Spleen (tissue), 11 donors: ENCODE data around the gene REEP3. TPM values are rescaled to one million over a fixed set of nuclear protein-coding genes. Genes with fewer than 3 reads are reported as not detected.
A peak's percentile ranks its signal among the peaks of the same experiment; 100 is the strongest.

Experiments used
- DNase-seq: peaks from one replicate; pipeline ENCODE4 v3.0.0-alpha.2; 2020
- H3K27ac ChIP-seq, 8 donors: fragments of 200-600 bp; sonication (generic) in 7 of 8; 1 replicate in 4 of 8; 2 replicates in 4 of 8; pipeline versions ENCODE4 v1.5.0 to v1.8.0; 2016 to 2021; ENCODE audit warnings: inconsistent platforms in 4 of 8, mild to moderate bottlenecking in 4 of 8, moderate library complexity in 1 of 8
- H3K27me3 ChIP-seq, 7 donors: fragments of 200-600 bp; sonication (generic) in 6 of 7; replicated peaks in 1 of 7; 1 replicate in 4 of 7; 2 replicates in 3 of 7; pipeline versions ENCODE4 v1.5.0 to v1.8.0; 2016 to 2021; ENCODE audit warnings: inconsistent platforms in 3 of 7, mild to moderate bottlenecking in 1 of 7
- H3K36me3 ChIP-seq, 6 donors: fragments of 200-600 bp; sonication (generic) in 5 of 6; 1 replicate in 4 of 6; 2 replicates in 2 of 6; pipeline versions ENCODE4 v1.5.0 to v1.8.0; 2016 to 2021; ENCODE audit warnings: inconsistent platforms in 2 of 6
- H3K4me1 ChIP-seq, 6 donors: fragments of 200-600 bp; sonication (generic) in 5 of 6; 1 replicate in 3 of 6; 2 replicates in 3 of 6; pipeline versions ENCODE4 v1.5.0 to v1.8.0; 2016 to 2021; ENCODE audit warnings: inconsistent platforms in 3 of 6
- H3K4me3 ChIP-seq, 8 donors: fragments of 200-600 bp; sonication (generic) in 7 of 8; 1 replicate in 4 of 8; 2 replicates in 4 of 8; pipeline versions ENCODE4 v1.5.0 to v1.8.0; 2016 to 2021; ENCODE audit warnings: inconsistent platforms in 4 of 8, mild to moderate bottlenecking in 4 of 8, moderate library complexity in 2 of 8
- H3K9me3 ChIP-seq, 8 donors: fragments of 200-600 bp; sonication (generic) in 7 of 8; 1 replicate in 4 of 8; 2 replicates in 4 of 8; pipeline versions ENCODE4 v1.5.0 to v1.8.0; 2016 to 2021; ENCODE audit warnings: inconsistent platforms in 4 of 8
- POLR2A ChIP-seq, 3 donors: fragments of 450-650 bp; IDR thresholded peaks; one replicate each; pipeline ENCODE4 v1.5.1; 2017; ENCODE audit warnings: antibody characterized with exemption in 3 of 3, mild to moderate bottlenecking in 1 of 3
- POLR2AphosphoS5 ChIP-seq, 3 donors: sonication (generic); formaldehyde crosslinking; IDR thresholded peaks; one replicate each; pipeline ENCODE4 v1.5.1; 2017; ENCODE audit warnings: antibody characterized with exemption in 3 of 3
- WGBS, 5 donors: extraction: QIAGEN DNeasy Blood & Tissue Kit in 3 of 5; methylation state at CpG; one replicate each; pipeline versions ENCODE4 v1.1.5 to v1.1.7; 2013 to 2018; 5-methylcytosine and 5-hydroxymethylcytosine counted together
- intact Hi-C: fragments of 100-400 bp; cut with DNase I; formaldehyde crosslinking; loops from one replicate; pipeline ENCODE4 v1.15.0; 2023; ENCODE audit warnings: low total_unique reads
- polyA plus RNA-seq, 3 donors: library from polyadenylated mRNA; stranded (reverse); fragments of 200-250 nt; gene quantifications; one replicate each; pipeline ENCODE4 v1.2.1, GENCODE V29; 2013
- total RNA-seq, 7 donors: library from RNA; depleted of rRNA in 3 of 7; stranded (reverse); fragments of >200 nt in 3 of 7; fragmentation: NEBNext Ultra II Directional in 4 of 7; extraction: Animal tissue kit (Norgen Biotek cat#: 25700) in 4 of 7; gene quantifications; one replicate each; pipeline versions ENCODE4 v1.1.0 to v1.2.1, GENCODE V29; 2016 to 2021
- TF ChIP-seq, protein P1 (sequence below), 11 experiments: fragments of 200-600 bp in 7 of 11; fragments of 450-650 bp in 4 of 11; sonication (generic) in 4 of 11; IDR thresholded peaks in 8 of 11; conservative IDR thresholded peaks in 3 of 11; 1 replicate in 7 of 11; 2 replicates in 4 of 11; pipeline versions ENCODE4 v1.4.0 to v1.8.0; 2016 to 2021; ENCODE audit warnings: antibody characterized with exemption in 11 of 11, inconsistent platforms in 4 of 11, mild to moderate bottlenecking in 1 of 11
- donor health status: healthy with polysubstance abuse.
- donor health status: DM: no; HTN: no; CAD: no; lungs with moderate emphysema.
- donor health status: DM: no; HTN: no; CAD: no.
- donor health status: Bipolar disorder and iron deficiency.
- donor health status: healthy.
- donor health status: DM: no; HTN: no; CAD: no.
- donor health status: DM: yes; HTN: yes; CAD: no.

The REEP3 gene
- total and polyA plus RNA-seq, 10 donors: 4.0 to 46.5 (median 22.1) TPM

- no peak for DNase-seq
- H3K36me3 ChIP-seq: peaks cover 0 to 37% (median 0%) of the 10 kb centered on the region in 6 donors
- H3K4me1 ChIP-seq: peaks cover 4 to 30% (median 15%) of the 10 kb centered on the region in 6 donors
- peak overlapping the region in 7 of 8 donors; percentile 23 to 60 (median 53) for H3K27ac ChIP-seq
- no peaks in the 10 kb centered on the region for H3K27me3 ChIP-seq
- H3K4me3 ChIP-seq: no peak overlapping the region
- WGBS, 5 donors: 27 to 52% (median 41%) methylated on average over 3 of the region's 3 CpGs
- intact Hi-C loops: no loop called here
- no peaks in the 10 kb centered on the region for H3K9me3 ChIP-seq
- TF ChIP-seq POLR2AphosphoS5 (IDR thresholded peaks at IDR 0.05): no peak
- no peak for TF ChIP-seq POLR2A (IDR thresholded peaks at IDR 0.05)
- TF ChIP-seq, protein P1, sequence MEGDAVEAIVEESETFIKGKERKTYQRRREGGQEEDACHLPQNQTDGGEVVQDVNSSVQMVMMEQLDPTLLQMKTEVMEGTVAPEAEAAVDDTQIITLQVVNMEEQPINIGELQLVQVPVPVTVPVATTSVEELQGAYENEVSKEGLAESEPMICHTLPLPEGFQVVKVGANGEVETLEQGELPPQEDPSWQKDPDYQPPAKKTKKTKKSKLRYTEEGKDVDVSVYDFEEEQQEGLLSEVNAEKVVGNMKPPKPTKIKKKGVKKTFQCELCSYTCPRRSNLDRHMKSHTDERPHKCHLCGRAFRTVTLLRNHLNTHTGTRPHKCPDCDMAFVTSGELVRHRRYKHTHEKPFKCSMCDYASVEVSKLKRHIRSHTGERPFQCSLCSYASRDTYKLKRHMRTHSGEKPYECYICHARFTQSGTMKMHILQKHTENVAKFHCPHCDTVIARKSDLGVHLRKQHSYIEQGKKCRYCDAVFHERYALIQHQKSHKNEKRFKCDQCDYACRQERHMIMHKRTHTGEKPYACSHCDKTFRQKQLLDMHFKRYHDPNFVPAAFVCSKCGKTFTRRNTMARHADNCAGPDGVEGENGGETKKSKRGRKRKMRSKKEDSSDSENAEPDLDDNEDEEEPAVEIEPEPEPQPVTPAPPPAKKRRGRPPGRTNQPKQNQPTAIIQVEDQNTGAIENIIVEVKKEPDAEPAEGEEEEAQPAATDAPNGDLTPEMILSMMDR (IDR thresholded peaks at IDR 0.05 in 8 of 11, conservative IDR thresholded peaks at IDR 0.05 in 3 of 11): no peak
Observed at GRCh38 chr10:63573068-63573697, 52.0 kb downstream of the REEP3 start.

DNA sequence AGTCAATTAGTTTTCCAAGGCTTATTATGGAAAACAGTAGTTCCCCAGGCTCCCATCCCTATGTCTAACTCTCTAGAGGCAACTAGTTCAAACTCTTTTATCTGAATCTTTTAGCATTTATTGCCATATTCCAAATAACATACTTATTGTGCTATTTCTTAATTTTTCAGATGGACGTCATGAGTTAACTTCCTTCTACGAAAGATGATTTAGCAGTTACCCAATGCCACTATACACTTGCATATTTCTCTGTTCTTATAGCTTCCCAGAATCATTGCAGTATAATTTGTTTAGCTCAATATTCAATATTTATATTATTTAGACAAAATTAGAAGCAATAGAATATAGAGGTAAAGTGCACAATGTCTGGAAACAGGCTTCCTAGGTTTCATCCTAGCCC lies 52.8 kb downstream of the REEP3 start:
- no peaks in the 10 kb centered on the region for H3K9me3 ChIP-seq
- intact Hi-C loops: no loop called here
- H3K4me1 ChIP-seq: peaks cover 4 to 30% (median 15%) of the 10 kb centered on the region in 6 donors
- WGBS, 5 donors: 24 to 59% (median 49%) methylated on average over 2 of the region's 2 CpGs
- TF ChIP-seq POLR2A (IDR thresholded peaks at IDR 0.05) (no peak), POLR2AphosphoS5 (IDR thresholded peaks at IDR 0.05) (no peak)
- TF ChIP-seq, protein P1 (IDR thresholded peaks at IDR 0.05 in 8 of 11, conservative IDR thresholded peaks at IDR 0.05 in 3 of 11): no peak
- H3K36me3 ChIP-seq: peaks cover 0 to 32% (median 0%) of the 10 kb centered on the region in 6 donors
- peak overlapping the region in 7 of 8 donors; percentile 23 to 60 (median 53) for H3K27ac ChIP-seq
- no peaks in the 10 kb centered on the region for H3K27me3 ChIP-seq
- no peak overlapping the region for H3K4me3 ChIP-seq
- no peak for DNase-seq

GRCh38 chr10:63576501-63576900 lies 55.3 kb downstream of the REEP3 start:
- Histone ChIP-seq H3K27ac (no peak overlapping the region), H3K9me3 (no peaks in the 10 kb centered on the region), H3K4me1 (peaks cover 4 to 30% (median 15%) of the 10 kb centered on the region in 6 donors), H3K27me3 (no peaks in the 10 kb centered on the region), H3K36me3 (peaks cover 0 to 24% (median 0%) of the 10 kb centered on the region in 6 donors), H3K4me3 (no peak overlapping the region)
- 93 to 97% (median 94%) methylated on average over 1 of the region's 1 CpG for WGBS, 5 donors
- TF ChIP-seq POLR2AphosphoS5 (IDR thresholded peaks at IDR 0.05) (no peak), POLR2A (IDR thresholded peaks at IDR 0.05) (no peak)
- TF ChIP-seq, protein P1 (IDR thresholded peaks at IDR 0.05 in 8 of 11, conservative IDR thresholded peaks at IDR 0.05 in 3 of 11): no peak
- intact Hi-C loops: no loop called here
- no peak for DNase-seq

DNA sequence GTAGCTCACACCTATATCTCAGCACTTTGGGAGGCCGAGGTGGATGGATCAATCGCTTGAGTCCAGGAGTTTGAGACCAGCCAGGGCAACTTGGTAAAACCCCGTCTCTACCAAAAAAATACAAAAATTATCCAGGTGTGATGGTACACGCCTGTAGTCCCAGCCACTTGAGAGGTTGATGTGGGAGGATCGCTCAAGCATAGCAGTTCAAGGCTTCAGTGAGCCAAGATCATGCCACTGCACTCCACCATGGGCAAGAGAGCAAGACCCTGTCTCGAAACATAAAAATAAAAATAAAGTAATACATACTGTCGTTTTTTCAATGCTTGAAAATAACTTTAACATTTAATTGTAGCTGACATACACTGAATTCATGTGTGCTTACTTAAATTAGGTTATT lies 57.3 kb downstream of the REEP3 start:
- TF ChIP-seq, protein P1 (IDR thresholded peaks at IDR 0.05 in 8 of 11, conservative IDR thresholded peaks at IDR 0.05 in 3 of 11): no peak
- TF ChIP-seq POLR2AphosphoS5 (IDR thresholded peaks at IDR 0.05): no peak
- no peak for TF ChIP-seq POLR2A (IDR thresholded peaks at IDR 0.05)
- DNase-seq: no peak
- Histone ChIP-seq H3K9me3 (no peaks in the 10 kb centered on the region), H3K36me3 (peaks cover 0 to 28% (median 0%) of the 10 kb centered on the region in 6 donors), H3K4me3 (no peak overlapping the region), H3K27me3 (no peaks in the 10 kb centered on the region), H3K4me1 (peaks cover 0 to 18% (median 9%) of the 10 kb centered on the region in 6 donors), H3K27ac (no peak overlapping the region)
- intact Hi-C loops: no loop called here
- 80 to 91% (median 83%) methylated on average over 7 of the region's 7 CpGs for WGBS, 5 donors
